Stimulated activated naive B cell treated with anti-CD40 and anti-IgM and Interleukin-4, amounts not matched to agents 10 μg/mL and 1 μg/mL and 100 μg/mL, for 72 hours (primary cell): ENCODE results near the gene NCOA3.
A peak's percentile ranks its signal among the peaks of the same experiment; 100 is the strongest.
"Not testable (repeated sequence)": the region's sequence is repeated elsewhere in the genome, so short reads cannot be mapped to it uniquely, and the experiment has no call there.

Source experiments
- ATAC-seq, 2 donors: fragments of 150-1000 bp; cut with Tn5 transposase; replicated peaks; 2 replicates each; pipeline ENCODE4 v1.10.0; 2021; ENCODE audit warnings: moderate library complexity in 1 of 2
- DNase-seq: peaks from one replicate; pipeline ENCODE4 v3.0.0; 2021
- H3K27ac Mint-ChIP-seq: one replicate; pipeline ENCODE4 v1.8.0; 2022; ENCODE audit warnings: mild to moderate bottlenecking, mixed read lengths
- H3K27me3 Mint-ChIP-seq, 2 donors: one replicate each; pipeline ENCODE4 v1.8.0; 2022; ENCODE audit warnings: mixed read lengths in 2 of 2
- H3K36me3 Mint-ChIP-seq, 2 donors: one replicate each; pipeline ENCODE4 v1.8.0; 2022; ENCODE audit warnings: mixed read lengths in 2 of 2, mild to moderate bottlenecking in 1 of 2
- H3K4me1 Mint-ChIP-seq, 2 donors: one replicate each; pipeline ENCODE4 v1.8.0; 2022; ENCODE audit warnings: mixed read lengths in 2 of 2, mild to moderate bottlenecking in 1 of 2
- H3K4me3 Mint-ChIP-seq, 2 donors: one replicate each; pipeline ENCODE4 v1.8.0; 2022; ENCODE audit warnings: mild to moderate bottlenecking in 2 of 2, mixed read lengths in 2 of 2, moderate library complexity in 1 of 2
- H3K9me3 Mint-ChIP-seq, 2 donors: one replicate each; pipeline ENCODE4 v1.8.0; 2022; ENCODE audit warnings: mixed read lengths in 2 of 2, mild to moderate bottlenecking in 1 of 2

Gene NCOA3

GRCh38 chr20:47561603-47562583 lies 60.2 kb downstream of the NCOA3 start:
- peaks cover 40 to 81% of the 10 kb centered on the region in 2 donors for H3K4me1 Mint-ChIP-seq
- no peaks in the 10 kb centered on the region for H3K9me3 Mint-ChIP-seq
- H3K27ac Mint-ChIP-seq: peak overlapping the region; percentile 25
- no peaks in the 10 kb centered on the region for H3K27me3 Mint-ChIP-seq
- peaks cover 24 to 39% of the 10 kb centered on the region in 2 donors for H3K36me3 Mint-ChIP-seq
- H3K4me3 Mint-ChIP-seq: peak overlapping the region in 1 of 2 donors; percentile 40
- DNase-seq: no peak
- peak; percentile 61 to 71 for ATAC-seq

GRCh38 chr20:47566269-47566668 lies 64.6 kb downstream of the NCOA3 start:
- Mint-ChIP-seq H3K36me3 (peaks cover 40 to 66% of the 10 kb centered on the region in 2 donors), H3K27ac (peak overlapping the region; percentile 42), H3K4me3 (no peak overlapping the region), H3K27me3 (no peaks in the 10 kb centered on the region), H3K4me1 (peaks cover 34 to 71% of the 10 kb centered on the region in 2 donors), H3K9me3 (peaks cover 0 to 4% of the 10 kb centered on the region in 2 donors)
- DNase-seq: no peak
- ATAC-seq: no peak

GRCh38 chr20:47568019-47568418 lies 66.3 kb downstream of the NCOA3 start:
- H3K4me3 Mint-ChIP-seq: no peak overlapping the region
- H3K4me1 Mint-ChIP-seq: peaks cover 33 to 75% of the 10 kb centered on the region in 2 donors
- H3K36me3 Mint-ChIP-seq: peaks cover 46 to 72% of the 10 kb centered on the region in 2 donors
- H3K27ac Mint-ChIP-seq: peak overlapping the region; percentile 67
- ATAC-seq (no peak), DNase-seq (no peak)
- peaks cover 0 to 4% of the 10 kb centered on the region in 2 donors for H3K9me3 Mint-ChIP-seq
- H3K27me3 Mint-ChIP-seq: no peaks in the 10 kb centered on the region

GRCh38 chr20:47568837-47569410 lies 67.2 kb downstream of the NCOA3 start:
- Mint-ChIP-seq H3K27ac (peak overlapping the region; percentile 16), H3K36me3 (peaks cover 48 to 78% of the 10 kb centered on the region in 2 donors), H3K9me3 (peaks cover 0 to 4% of the 10 kb centered on the region in 2 donors), H3K4me1 (peaks cover 39 to 80% of the 10 kb centered on the region in 2 donors), H3K4me3 (no peak overlapping the region), H3K27me3 (no peaks in the 10 kb centered on the region)
- DNase-seq (no peak), ATAC-seq (no peak)

GRCh38 chr20:47571426-47571825 lies 69.7 kb downstream of the NCOA3 start:
- H3K9me3 Mint-ChIP-seq: peaks cover 0 to 4% of the 10 kb centered on the region in 2 donors
- no peak overlapping the region for H3K27ac Mint-ChIP-seq
- H3K36me3 Mint-ChIP-seq: peaks cover 45 to 68% of the 10 kb centered on the region in 2 donors
- DNase-seq (no peak), ATAC-seq (no peak)
- H3K27me3 Mint-ChIP-seq: no peaks in the 10 kb centered on the region
- H3K4me1 Mint-ChIP-seq: peaks cover 32 to 75% of the 10 kb centered on the region in 2 donors
- H3K4me3 Mint-ChIP-seq: peak overlapping the region in 1 of 2 donors; percentile 25

GRCh38 chr20:47572105-47572729 lies 70.5 kb downstream of the NCOA3 start:
- DNase-seq (no peak), ATAC-seq (no peak)
- Mint-ChIP-seq H3K9me3 (peaks cover 0 to 4% of the 10 kb centered on the region in 2 donors), H3K4me3 (no peak overlapping the region), H3K27me3 (no peaks in the 10 kb centered on the region), H3K4me1 (peaks cover 34 to 75% of the 10 kb centered on the region in 2 donors), H3K27ac (peak overlapping the region; percentile 73), H3K36me3 (peaks cover 43 to 66% of the 10 kb centered on the region in 2 donors)

GRCh38 chr20:47573559-47573958 lies 71.9 kb downstream of the NCOA3 start:
- Mint-ChIP-seq H3K36me3 (peaks cover 41 to 58% of the 10 kb centered on the region in 2 donors), H3K4me1 (peaks cover 39 to 73% of the 10 kb centered on the region in 2 donors), H3K27ac (peak overlapping the region; percentile 37), H3K27me3 (no peaks in the 10 kb centered on the region), H3K9me3 (peaks cover 0 to 4% of the 10 kb centered on the region in 2 donors), H3K4me3 (peak overlapping the region in 1 of 2 donors; percentile 32)
- ATAC-seq (no peak), DNase-seq (no peak)

GRCh38 chr20:47574616-47575364 lies 73.1 kb downstream of the NCOA3 start:
- Mint-ChIP-seq H3K9me3 (peaks cover 0 to 4% of the 10 kb centered on the region in 2 donors), H3K4me1 (peaks cover 44 to 77% of the 10 kb centered on the region in 2 donors), H3K27me3 (no peaks in the 10 kb centered on the region), H3K27ac (no peak overlapping the region), H3K4me3 (no peak overlapping the region), H3K36me3 (peaks cover 37 to 56% of the 10 kb centered on the region in 2 donors)
- peak; percentile 28 to 47 for ATAC-seq
- no peak for DNase-seq

- DNase-seq (no peak), ATAC-seq (peak; percentile 74 to 82)
- peak overlapping the region; percentile 34 to 65 for H3K4me3 Mint-ChIP-seq
- H3K9me3 Mint-ChIP-seq: no peaks in the 10 kb centered on the region
- H3K36me3 Mint-ChIP-seq: peaks cover 34 to 50% of the 10 kb centered on the region in 2 donors
- peaks cover 52 to 87% of the 10 kb centered on the region in 2 donors for H3K4me1 Mint-ChIP-seq
- peak overlapping the region; percentile 76 for H3K27ac Mint-ChIP-seq
- no peaks in the 10 kb centered on the region for H3K27me3 Mint-ChIP-seq
Observed at GRCh38 chr20:47576516-47577033, 74.9 kb downstream of the NCOA3 start.

GRCh38 chr20:47577314-47577713 lies 75.6 kb downstream of the NCOA3 start:
- Mint-ChIP-seq H3K9me3 (no peaks in the 10 kb centered on the region), H3K36me3 (peaks cover 26 to 46% of the 10 kb centered on the region in 2 donors), H3K4me1 (peaks cover 49 to 85% of the 10 kb centered on the region in 2 donors), H3K4me3 (no peak overlapping the region), H3K27me3 (no peaks in the 10 kb centered on the region), H3K27ac (peak overlapping the region; percentile 47)
- DNase-seq: no peak
- no peak for ATAC-seq

- Mint-ChIP-seq H3K27me3 (no peaks in the 10 kb centered on the region), H3K36me3 (peaks cover 27 to 39% of the 10 kb centered on the region in 2 donors), H3K4me3 (no peak overlapping the region), H3K4me1 (peaks cover 38 to 82% of the 10 kb centered on the region in 2 donors), H3K9me3 (no peaks in the 10 kb centered on the region), H3K27ac (peak overlapping the region; percentile 80)
- DNase-seq (no peak), ATAC-seq (no peak)
Observed at GRCh38 chr20:47578543-47578942, 76.9 kb downstream of the NCOA3 start.

- not testable (repeated sequence) for ATAC-seq, DNase-seq, H3K9me3 Mint-ChIP-seq, H3K27me3 Mint-ChIP-seq
- Mint-ChIP-seq H3K27ac (peak overlapping the region; percentile 20), H3K4me1 (peaks cover 39 to 85% of the 10 kb centered on the region in 2 donors), H3K4me3 (peak overlapping the region in 1 of 2 donors; percentile 13), H3K36me3 (peaks cover 29 to 41% of the 10 kb centered on the region in 2 donors)
Observed at GRCh38 chr20:47580686-47581085, 79.0 kb downstream of the NCOA3 start.

- Mint-ChIP-seq H3K4me3 (no peak overlapping the region), H3K4me1 (peaks cover 38 to 82% of the 10 kb centered on the region in 2 donors), H3K36me3 (peaks cover 31 to 43% of the 10 kb centered on the region in 2 donors), H3K27me3 (no peaks in the 10 kb centered on the region), H3K9me3 (no peaks in the 10 kb centered on the region), H3K27ac (peak overlapping the region; percentile 37)
- ATAC-seq (no peak), DNase-seq (no peak)
Observed at GRCh38 chr20:47581090-47581489, 79.4 kb downstream of the NCOA3 start.
